Measurements from ENCODE around the gene CCNC.

CCNC gene

GRCh38 chr6:99611148-99611547, 42.7 kb upstream of the CCNC start:
- H3K4me3 ChIP-seq (ENCODE audit: low read depth, low read length): no peak overlapping the region
- no peak for TF ChIP-seq CTCF (IDR thresholded peaks at IDR 0.05; ENCODE audit: low read depth, low read length)

DNA sequence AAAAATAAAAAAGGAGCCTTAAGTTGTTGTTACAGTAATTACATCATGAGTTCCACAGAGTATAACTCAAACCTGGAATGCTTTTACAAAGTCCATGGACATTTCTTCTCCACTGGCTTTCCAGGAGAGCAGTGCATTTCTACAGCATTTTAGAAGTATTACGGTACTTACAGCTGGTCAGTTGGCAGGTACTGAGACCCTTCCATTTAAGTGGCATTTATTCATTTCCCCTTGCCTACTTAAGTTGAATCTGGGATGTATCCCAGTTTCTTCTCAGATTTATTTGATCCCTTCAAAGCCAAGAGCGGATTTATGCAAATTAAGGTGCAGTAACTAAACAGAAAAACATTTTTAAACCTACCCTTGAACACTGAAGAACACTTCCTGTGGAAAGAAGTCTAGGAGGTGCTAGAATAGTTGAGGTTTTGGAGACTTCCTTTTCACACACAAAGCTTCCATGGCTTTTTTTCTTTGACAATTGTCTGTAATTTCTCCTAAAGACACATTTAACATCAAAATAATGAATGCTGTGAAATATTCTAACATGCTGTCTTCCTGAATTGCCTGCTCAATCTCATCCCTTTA, 41.5 kb upstream of the CCNC start:
- no peak for TF ChIP-seq CTCF (IDR thresholded peaks at IDR 0.05; ENCODE audit: low read depth, low read length)
- no peak overlapping the region for H3K4me3 ChIP-seq (ENCODE audit: low read depth, low read length)

GRCh38 chr6:99608886-99609482, 40.5 kb upstream of the CCNC start:
- TF ChIP-seq CTCF (IDR thresholded peaks at IDR 0.05; ENCODE audit: low read depth, low read length): no peak
- H3K4me3 ChIP-seq (ENCODE audit: low read depth, low read length): no peak overlapping the region

GRCh38 chr6:99608059-99608885, 39.8 kb upstream of the CCNC start:
- no peak overlapping the region for H3K4me3 ChIP-seq (ENCODE audit: low read depth, low read length)
- TF ChIP-seq CTCF (IDR thresholded peaks at IDR 0.05; ENCODE audit: low read depth, low read length): no peak

DNA sequence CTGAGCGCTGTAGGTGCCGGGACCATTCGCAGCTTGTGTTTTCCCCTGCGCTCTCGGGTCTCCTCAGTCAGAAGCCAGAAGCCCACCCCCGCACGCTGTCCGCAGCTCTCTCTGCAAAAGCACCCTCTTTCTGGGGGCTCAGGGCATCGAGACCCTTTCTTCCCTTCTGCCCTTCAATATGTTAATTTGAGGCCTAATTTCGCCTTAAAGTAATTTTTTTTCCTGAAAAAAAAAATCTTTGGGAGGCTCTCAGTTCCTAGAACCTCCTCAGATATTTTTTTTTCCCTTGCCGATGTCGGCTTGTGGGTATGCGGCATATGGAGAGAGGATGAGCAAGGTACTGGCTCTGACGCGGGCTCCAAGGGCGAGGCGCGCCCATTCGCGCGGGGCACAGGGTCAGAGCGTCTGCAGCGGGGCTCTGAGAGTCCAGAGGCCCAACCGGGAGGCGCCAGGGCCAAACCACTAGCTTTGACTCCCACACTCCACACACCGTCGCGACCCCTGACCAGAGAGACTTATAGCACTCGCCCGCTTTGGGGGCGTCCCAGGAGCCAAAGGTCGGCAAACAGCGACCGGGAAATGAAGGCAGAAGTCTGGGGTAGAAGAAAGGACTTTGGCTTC, 39.1 kb upstream of the CCNC start:
- no peak overlapping the region for H3K4me3 ChIP-seq (ENCODE audit: low read depth, low read length)
- no peak for TF ChIP-seq CTCF (IDR thresholded peaks at IDR 0.05; ENCODE audit: low read depth, low read length)

DNA sequence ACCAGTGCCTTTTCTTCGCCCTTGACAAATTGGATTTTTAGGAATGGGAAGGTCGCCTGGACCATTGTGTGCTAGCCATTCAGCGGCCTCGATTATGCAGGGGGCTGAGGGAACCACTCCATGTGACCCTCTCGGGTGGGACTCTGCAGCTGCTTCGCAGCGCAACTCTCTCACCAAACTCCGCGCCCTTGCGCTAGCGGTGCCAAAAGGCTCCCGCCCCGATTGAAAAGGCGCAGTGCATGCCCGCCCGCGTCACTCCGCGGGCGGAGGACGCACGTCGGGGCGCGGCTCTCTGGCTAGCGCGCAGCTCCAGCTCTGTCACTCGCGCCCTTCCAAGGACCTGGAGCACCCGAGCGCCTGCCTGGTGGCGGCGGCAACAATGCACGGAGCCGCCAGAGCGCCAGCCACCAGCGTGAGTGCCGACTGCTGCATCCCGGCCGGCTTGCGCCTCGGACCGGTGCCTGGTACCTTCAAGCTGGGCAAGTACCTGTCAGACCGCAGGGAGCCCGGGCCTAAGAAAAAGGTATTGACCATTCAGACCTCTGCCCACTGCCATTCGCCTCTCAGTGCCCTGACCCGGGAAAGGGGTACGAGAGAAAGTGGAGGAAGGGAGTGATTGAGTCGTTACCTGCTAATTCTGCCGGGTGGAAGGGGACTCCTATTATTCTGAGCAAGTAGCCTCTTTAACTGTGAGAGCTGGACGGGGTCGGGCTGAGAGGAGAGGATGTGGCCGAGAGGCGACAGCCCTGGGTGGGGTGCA, 38.4 kb upstream of the CCNC start, which contains the start of gene PRDM13:
TSS of gene PRDM13 (plus strand) at position 178 of the 760 bp plus-strand sequence. CDS start at position 380, 202 bp downstream.
- no peak within 1 kb of the TSS for H3K4me3 ChIP-seq (ENCODE audit: low read depth, low read length)
- TF ChIP-seq CTCF (IDR thresholded peaks at IDR 0.05; ENCODE audit: low read depth, low read length): no peak
